Type B pancreatic cell (in vitro differentiated cells): ENCODE measurements around the gene PARD3. TPM values are rescaled to one million over a fixed set of nuclear protein-coding genes. Genes with fewer than 3 reads are reported as not detected.
A peak's percentile ranks its signal among the peaks of the same experiment; 100 is the strongest.

Experiments
- DNase-seq: peaks from one replicate; pipeline ENCODE4 v3.0.0; 2021; ENCODE audit warnings: mixed read lengths; ENCODE audit not compliant: unreplicated experiment; ENCODE audit errors: extremely low spot score
- H3K27ac Mint-ChIP-seq: 2 replicates; pipeline ENCODE4 v1.8.0; 2021; ENCODE audit warnings: mild to moderate bottlenecking, mixed read lengths
- H3K27me3 Mint-ChIP-seq: 2 replicates; pipeline ENCODE4 v1.8.0; 2021; ENCODE audit warnings: mixed read lengths
- H3K36me3 Mint-ChIP-seq: 2 replicates; pipeline ENCODE4 v1.8.0; 2021; ENCODE audit warnings: mixed read lengths
- H3K4me1 Mint-ChIP-seq: one replicate; pipeline ENCODE4 v1.8.0; 2021; ENCODE audit warnings: mixed read lengths; ENCODE audit not compliant: unreplicated experiment
- H3K4me3 Mint-ChIP-seq: 2 replicates; pipeline ENCODE4 v1.8.0; 2021; ENCODE audit warnings: mild to moderate bottlenecking, mixed read lengths
- H3K9me3 Mint-ChIP-seq: 2 replicates; pipeline ENCODE4 v1.8.0; 2021; ENCODE audit warnings: mixed read lengths
- total RNA-seq: library from RNA; stranded (reverse); gene quantifications from 2 replicates; pipeline ENCODE4 v1.2.1, GENCODE V29; 2021; ENCODE audit warnings: low replicate concordance
- TF ChIP-seq, protein P1 (sequence below): fragments of 200-600 bp; sonication (generic); conservative IDR thresholded peaks from 2 replicates; pipeline ENCODE4 v1.5.0; 2021; ENCODE audit warnings: antibody characterized with exemption, mild to moderate bottlenecking

Gene PARD3
- total RNA-seq, 1 donor from 2014 or later: 52.3 TPM

DNA sequence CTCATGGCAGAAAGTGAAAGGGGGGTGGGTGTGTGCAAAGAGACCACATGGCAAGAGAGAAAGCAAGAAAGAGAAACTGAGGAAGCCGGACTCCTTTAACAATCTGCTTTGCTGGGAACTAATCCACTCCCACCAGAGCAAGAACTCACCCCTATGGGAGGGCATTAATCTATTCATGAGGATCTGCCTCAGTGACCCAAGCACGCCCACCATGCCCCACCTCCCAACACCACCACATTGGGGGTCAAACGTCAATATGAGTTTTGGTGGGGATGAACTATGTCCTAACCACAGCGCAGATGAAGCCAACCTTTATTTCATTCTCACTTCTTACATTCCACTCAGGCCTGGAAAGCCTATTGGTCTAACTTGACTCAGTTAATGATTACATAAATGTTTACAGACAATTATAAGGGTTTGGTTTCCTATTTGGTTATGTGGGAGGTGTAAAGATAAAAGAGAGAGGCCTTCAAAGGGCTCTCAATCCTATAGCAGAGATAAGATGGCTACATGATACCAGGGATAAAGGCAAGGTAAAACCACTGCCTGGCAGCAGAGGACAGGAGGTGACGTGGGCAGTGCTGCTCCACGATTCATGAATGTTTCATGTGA, 601.8 kb downstream of the PARD3 start:
- Mint-ChIP-seq H3K27ac (peak overlapping the region; percentile 27), H3K27me3 (peaks cover 15% of the 10 kb centered on the region)

DNA sequence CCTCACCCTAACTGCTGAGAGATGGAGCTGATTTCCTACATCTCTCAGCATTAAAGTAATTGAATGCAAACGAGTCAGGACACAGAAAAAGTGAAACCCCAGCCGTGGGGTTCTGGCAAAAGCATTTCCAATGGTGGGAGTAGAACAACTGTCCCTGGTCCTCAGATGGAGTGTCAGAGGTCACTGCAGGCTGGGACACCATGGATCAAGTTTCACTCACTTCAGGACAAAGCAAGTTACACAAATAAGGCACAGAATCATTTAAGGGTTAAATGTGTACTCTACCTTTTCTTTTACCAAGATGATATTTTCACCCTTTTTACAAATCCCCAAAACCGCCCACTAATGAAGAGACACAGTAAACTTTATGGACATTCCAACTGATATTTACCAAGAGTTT, 607.8 kb downstream of the PARD3 start:
- peaks cover 5% of the 10 kb centered on the region for H3K9me3 Mint-ChIP-seq
- H3K36me3 Mint-ChIP-seq: peaks cover 11% of the 10 kb centered on the region
- H3K27me3 Mint-ChIP-seq: no peaks in the 10 kb centered on the region
- no peak overlapping the region for H3K27ac Mint-ChIP-seq
- DNase-seq: no peak
- TF ChIP-seq, protein P1, sequence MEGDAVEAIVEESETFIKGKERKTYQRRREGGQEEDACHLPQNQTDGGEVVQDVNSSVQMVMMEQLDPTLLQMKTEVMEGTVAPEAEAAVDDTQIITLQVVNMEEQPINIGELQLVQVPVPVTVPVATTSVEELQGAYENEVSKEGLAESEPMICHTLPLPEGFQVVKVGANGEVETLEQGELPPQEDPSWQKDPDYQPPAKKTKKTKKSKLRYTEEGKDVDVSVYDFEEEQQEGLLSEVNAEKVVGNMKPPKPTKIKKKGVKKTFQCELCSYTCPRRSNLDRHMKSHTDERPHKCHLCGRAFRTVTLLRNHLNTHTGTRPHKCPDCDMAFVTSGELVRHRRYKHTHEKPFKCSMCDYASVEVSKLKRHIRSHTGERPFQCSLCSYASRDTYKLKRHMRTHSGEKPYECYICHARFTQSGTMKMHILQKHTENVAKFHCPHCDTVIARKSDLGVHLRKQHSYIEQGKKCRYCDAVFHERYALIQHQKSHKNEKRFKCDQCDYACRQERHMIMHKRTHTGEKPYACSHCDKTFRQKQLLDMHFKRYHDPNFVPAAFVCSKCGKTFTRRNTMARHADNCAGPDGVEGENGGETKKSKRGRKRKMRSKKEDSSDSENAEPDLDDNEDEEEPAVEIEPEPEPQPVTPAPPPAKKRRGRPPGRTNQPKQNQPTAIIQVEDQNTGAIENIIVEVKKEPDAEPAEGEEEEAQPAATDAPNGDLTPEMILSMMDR: no peak
- no peak overlapping the region for H3K4me3 Mint-ChIP-seq
- H3K4me1 Mint-ChIP-seq: peaks cover 38% of the 10 kb centered on the region

More for the DNA sequence above, 601.8 kb downstream of the PARD3 start:
- TF ChIP-seq, protein P1: no peak
- H3K9me3 Mint-ChIP-seq: peaks cover 9% of the 10 kb centered on the region
- no peak for DNase-seq
- peaks cover 43% of the 10 kb centered on the region for H3K4me1 Mint-ChIP-seq
- H3K36me3 Mint-ChIP-seq: peaks cover 24% of the 10 kb centered on the region
- no peak overlapping the region for H3K4me3 Mint-ChIP-seq

DNA sequence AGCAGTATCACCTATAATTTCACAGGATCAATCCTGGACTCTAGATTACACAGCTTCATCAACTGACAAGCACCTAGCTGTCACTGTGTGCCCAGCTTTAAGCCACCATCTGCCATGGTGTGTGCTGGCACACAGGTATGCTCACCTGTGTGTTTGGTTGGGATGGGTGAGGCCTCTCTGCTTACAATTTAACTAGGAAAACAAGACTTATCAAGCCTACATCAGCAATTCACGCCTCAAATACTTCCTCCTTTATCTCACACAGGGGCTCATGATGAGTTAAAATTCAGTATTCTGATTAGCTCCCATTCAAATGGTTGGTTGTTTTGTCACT, 608.2 kb downstream of the PARD3 start:
- H3K4me1 Mint-ChIP-seq: peaks cover 35% of the 10 kb centered on the region
- TF ChIP-seq, protein P1: no peak
- H3K27ac Mint-ChIP-seq: no peak overlapping the region
- no peak for DNase-seq
- H3K27me3 Mint-ChIP-seq: no peaks in the 10 kb centered on the region
- peaks cover 5% of the 10 kb centered on the region for H3K9me3 Mint-ChIP-seq
- H3K36me3 Mint-ChIP-seq: peaks cover 11% of the 10 kb centered on the region
- H3K4me3 Mint-ChIP-seq: no peak overlapping the region

DNA sequence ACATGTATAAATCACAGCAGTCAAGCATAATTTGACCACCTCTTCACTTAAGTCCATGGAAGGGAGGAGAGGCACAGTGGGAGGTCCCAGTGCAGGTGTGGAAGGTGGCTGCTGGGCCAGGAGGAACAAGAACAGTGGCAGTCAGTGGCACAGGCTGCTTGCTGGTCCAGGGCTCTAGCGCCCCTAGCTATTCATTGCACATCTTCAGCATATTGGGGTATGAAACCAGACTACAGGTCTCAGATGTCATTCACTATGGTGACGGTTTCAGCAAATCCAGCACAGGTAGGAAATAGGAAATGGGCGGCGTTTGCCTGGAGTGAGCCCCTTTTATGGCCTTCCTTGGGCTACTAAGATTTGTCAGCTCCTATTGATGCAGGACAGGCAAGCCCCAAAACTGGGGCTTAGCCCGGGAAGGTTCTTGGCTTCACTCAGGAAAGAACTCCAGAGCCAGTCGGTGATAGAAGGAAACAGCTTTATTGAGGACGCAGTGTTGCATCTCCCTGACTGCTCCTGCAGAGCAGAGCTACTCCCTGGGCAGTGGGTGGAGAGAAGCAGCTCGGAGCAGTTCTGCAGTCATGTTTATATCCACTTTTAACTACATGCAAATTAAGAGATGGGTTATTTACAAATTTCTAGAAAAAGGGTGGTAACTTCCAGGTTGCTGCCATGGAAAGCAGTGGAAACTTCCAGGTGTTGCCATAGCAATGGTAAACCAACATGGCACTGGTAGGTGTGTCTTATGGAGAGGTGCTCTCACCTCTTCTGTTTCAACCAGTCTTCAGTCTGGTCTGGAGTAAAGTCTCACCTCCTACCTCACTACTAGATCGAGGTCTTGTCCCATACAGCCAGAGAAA, 608.8 kb downstream of the PARD3 start:
- no peak overlapping the region for H3K4me3 Mint-ChIP-seq
- H3K27ac Mint-ChIP-seq: no peak overlapping the region
- peaks cover 4% of the 10 kb centered on the region for H3K9me3 Mint-ChIP-seq
- H3K4me1 Mint-ChIP-seq: peaks cover 35% of the 10 kb centered on the region
- peaks cover 11% of the 10 kb centered on the region for H3K36me3 Mint-ChIP-seq
- no peaks in the 10 kb centered on the region for H3K27me3 Mint-ChIP-seq
- DNase-seq: no peak
- TF ChIP-seq, protein P1: no peak

DNA sequence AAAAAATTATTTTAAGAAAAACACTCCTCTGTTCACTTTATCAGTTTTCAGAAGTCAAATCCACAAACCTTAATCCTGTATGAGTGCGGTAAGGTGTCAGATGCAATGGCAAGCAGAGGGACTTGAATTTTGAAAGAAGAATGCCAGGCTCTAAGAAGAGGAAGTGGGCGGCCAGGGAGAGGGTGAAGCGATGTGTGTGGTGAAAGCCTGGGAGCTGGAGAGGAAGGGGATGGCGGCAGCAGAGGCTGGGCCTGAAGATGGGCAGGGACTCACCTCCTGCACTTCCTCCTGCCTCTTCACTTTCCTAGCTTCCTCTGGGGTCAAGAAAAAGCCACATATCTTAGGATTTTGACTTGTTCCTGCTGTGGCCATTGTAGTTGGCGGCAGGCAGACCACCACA, 609.6 kb downstream of the PARD3 start:
- Mint-ChIP-seq H3K4me1 (peaks cover 41% of the 10 kb centered on the region), H3K36me3 (peaks cover 7% of the 10 kb centered on the region), H3K4me3 (no peak overlapping the region), H3K9me3 (no peaks in the 10 kb centered on the region), H3K27me3 (no peaks in the 10 kb centered on the region), H3K27ac (no peak overlapping the region)
- TF ChIP-seq, protein P1: no peak
- no peak for DNase-seq
